GM23338 (cell line): Measurements from ENCODE around the gene ERN1.

Source experiments
- CREB1 ChIP-seq: fragments of 250-450 bp; sonication (Bioruptor Pico); IDR thresholded peaks from 2 replicates; pipeline ENCODE4 v1.5.0; 2020; ENCODE audit warnings: low read depth, mild to moderate bottlenecking, moderate library complexity
- EZH2 ChIP-seq: fragments of 200-600 bp; sonication (generic); IDR thresholded peaks from one replicate; pipeline ENCODE4 v1.8.0; 2017; ENCODE audit warnings: antibody characterized with exemption, mild to moderate bottlenecking, low read depth; ENCODE audit not compliant: unreplicated experiment
- EZH2phosphoT487 ChIP-seq: fragments of 200-600 bp; sonication (generic); IDR thresholded peaks from one replicate; pipeline ENCODE4 v1.8.1; 2018; ENCODE audit warnings: antibody characterized with exemption; ENCODE audit not compliant: unreplicated experiment
- JUNB ChIP-seq: IDR thresholded peaks from one replicate; pipeline ENCODE4 v1.6.1; 2016; ENCODE audit warnings: antibody characterized with exemption; ENCODE audit not compliant: unreplicated experiment
- NANOG ChIP-seq: IDR thresholded peaks from 2 replicates; pipeline ENCODE4 v1.6.1; 2016; ENCODE audit warnings: antibody characterized with exemption, borderline replicate concordance
- POLR2AphosphoS5 ChIP-seq: IDR thresholded peaks from 2 replicates; pipeline ENCODE4 v1.6.1; 2016; ENCODE audit warnings: antibody characterized with exemption, low read depth
- STAT1 ChIP-seq: IDR thresholded peaks from one replicate; pipeline ENCODE4 v1.6.1; 2016; ENCODE audit warnings: antibody characterized with exemption; ENCODE audit not compliant: unreplicated experiment
- ZNF114 ChIP-seq: fragments of 250-450 bp; sonication (Bioruptor Pico); IDR thresholded peaks from 2 replicates; pipeline ENCODE4 v1.5.0; 2020; ENCODE audit warnings: mild to moderate bottlenecking, moderate library complexity
- ZNF331 ChIP-seq: fragments of 250-450 bp; sonication (Bioruptor Pico); IDR thresholded peaks from 2 replicates; pipeline ENCODE4 v1.5.0; 2020; ENCODE audit warnings: low read depth, mild to moderate bottlenecking, moderate library complexity
- TF ChIP-seq, protein P1 (sequence below), 2 experiments: fragments of 200-600 bp in 1 of 2; sonication (generic) in 1 of 2; conservative IDR thresholded peaks; 2 replicates each; pipeline versions ENCODE4 v1.5.1 to v1.6.1; 2016 to 2017; ENCODE audit warnings: antibody characterized with exemption in 2 of 2, low read depth in 2 of 2, mild to moderate bottlenecking in 2 of 2, moderate library complexity in 1 of 2
- TF ChIP-seq, protein P2 (sequence below): IDR thresholded peaks from one replicate; pipeline ENCODE4 v1.6.1; 2018; ENCODE audit warnings: antibody characterized with exemption; ENCODE audit not compliant: unreplicated experiment
- TF ChIP-seq, protein P3 (sequence below): IDR thresholded peaks from 2 replicates; pipeline ENCODE4 v1.6.1; 2016; ENCODE audit warnings: antibody characterized with exemption
- TF ChIP-seq, protein P4 (sequence below): fragments of 250-450 bp; sonication (Bioruptor Pico); IDR thresholded peaks from 2 replicates; pipeline ENCODE4 v1.5.0; 2020; ENCODE audit warnings: mild to moderate bottlenecking, moderate library complexity

DNA sequence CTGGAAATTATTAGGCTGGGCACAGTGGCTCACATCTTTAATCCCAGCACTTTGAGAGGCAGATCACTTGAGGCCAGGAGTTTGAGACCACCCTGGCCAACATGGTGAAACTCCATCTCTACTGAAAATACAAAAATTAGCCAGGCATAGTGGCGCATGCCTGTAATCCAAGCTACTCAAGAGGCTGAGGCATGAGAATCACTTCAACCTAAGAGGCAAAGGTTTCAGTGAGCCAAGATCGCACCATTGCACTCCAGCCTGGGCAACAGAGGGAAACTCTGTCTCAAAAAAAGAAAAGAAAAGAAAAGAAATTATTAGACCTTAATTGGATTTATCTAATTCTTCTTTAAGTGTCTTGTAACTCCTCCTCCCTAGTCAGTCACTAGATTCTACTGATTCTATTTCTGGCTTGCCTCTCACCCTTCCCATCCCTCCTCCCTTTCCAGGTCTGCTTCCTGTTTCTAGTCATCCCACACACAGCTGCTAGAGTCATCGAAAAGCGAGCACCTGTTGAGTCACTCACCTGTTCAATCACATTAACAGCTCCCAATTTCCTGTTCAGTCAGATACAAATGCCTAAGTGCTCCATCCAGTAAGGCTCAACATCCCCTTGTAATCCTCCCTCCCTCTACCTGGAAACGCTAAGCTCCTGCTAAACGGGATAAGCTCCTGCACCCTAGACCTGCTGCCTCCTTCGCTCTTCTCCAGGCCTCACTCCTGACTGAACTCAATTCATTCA, 34.6 kb downstream of the ERN1 start:
- TF ChIP-seq, protein P1, sequence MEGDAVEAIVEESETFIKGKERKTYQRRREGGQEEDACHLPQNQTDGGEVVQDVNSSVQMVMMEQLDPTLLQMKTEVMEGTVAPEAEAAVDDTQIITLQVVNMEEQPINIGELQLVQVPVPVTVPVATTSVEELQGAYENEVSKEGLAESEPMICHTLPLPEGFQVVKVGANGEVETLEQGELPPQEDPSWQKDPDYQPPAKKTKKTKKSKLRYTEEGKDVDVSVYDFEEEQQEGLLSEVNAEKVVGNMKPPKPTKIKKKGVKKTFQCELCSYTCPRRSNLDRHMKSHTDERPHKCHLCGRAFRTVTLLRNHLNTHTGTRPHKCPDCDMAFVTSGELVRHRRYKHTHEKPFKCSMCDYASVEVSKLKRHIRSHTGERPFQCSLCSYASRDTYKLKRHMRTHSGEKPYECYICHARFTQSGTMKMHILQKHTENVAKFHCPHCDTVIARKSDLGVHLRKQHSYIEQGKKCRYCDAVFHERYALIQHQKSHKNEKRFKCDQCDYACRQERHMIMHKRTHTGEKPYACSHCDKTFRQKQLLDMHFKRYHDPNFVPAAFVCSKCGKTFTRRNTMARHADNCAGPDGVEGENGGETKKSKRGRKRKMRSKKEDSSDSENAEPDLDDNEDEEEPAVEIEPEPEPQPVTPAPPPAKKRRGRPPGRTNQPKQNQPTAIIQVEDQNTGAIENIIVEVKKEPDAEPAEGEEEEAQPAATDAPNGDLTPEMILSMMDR (conservative IDR thresholded peaks at IDR 0.05; ENCODE audit: low read depth in 2 of 2) = no peak
- no peak for TF ChIP-seq EZH2
- TF ChIP-seq EZH2phosphoT487 = no peak
- TF ChIP-seq CREB1 (CRISPR knock-in tag) = no peak
- TF ChIP-seq, protein P2, sequence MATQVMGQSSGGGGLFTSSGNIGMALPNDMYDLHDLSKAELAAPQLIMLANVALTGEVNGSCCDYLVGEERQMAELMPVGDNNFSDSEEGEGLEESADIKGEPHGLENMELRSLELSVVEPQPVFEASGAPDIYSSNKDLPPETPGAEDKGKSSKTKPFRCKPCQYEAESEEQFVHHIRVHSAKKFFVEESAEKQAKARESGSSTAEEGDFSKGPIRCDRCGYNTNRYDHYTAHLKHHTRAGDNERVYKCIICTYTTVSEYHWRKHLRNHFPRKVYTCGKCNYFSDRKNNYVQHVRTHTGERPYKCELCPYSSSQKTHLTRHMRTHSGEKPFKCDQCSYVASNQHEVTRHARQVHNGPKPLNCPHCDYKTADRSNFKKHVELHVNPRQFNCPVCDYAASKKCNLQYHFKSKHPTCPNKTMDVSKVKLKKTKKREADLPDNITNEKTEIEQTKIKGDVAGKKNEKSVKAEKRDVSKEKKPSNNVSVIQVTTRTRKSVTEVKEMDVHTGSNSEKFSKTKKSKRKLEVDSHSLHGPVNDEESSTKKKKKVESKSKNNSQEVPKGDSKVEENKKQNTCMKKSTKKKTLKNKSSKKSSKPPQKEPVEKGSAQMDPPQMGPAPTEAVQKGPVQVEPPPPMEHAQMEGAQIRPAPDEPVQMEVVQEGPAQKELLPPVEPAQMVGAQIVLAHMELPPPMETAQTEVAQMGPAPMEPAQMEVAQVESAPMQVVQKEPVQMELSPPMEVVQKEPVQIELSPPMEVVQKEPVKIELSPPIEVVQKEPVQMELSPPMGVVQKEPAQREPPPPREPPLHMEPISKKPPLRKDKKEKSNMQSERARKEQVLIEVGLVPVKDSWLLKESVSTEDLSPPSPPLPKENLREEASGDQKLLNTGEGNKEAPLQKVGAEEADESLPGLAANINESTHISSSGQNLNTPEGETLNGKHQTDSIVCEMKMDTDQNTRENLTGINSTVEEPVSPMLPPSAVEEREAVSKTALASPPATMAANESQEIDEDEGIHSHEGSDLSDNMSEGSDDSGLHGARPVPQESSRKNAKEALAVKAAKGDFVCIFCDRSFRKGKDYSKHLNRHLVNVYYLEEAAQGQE = no peak
- TF ChIP-seq ZNF114 (CRISPR knock-in tag) = no peak
- no peak for TF ChIP-seq POLR2AphosphoS5
- TF ChIP-seq, protein P3, sequence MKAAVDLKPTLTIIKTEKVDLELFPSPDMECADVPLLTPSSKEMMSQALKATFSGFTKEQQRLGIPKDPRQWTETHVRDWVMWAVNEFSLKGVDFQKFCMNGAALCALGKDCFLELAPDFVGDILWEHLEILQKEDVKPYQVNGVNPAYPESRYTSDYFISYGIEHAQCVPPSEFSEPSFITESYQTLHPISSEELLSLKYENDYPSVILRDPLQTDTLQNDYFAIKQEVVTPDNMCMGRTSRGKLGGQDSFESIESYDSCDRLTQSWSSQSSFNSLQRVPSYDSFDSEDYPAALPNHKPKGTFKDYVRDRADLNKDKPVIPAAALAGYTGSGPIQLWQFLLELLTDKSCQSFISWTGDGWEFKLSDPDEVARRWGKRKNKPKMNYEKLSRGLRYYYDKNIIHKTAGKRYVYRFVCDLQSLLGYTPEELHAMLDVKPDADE = no peak
- TF ChIP-seq JUNB = no peak
- TF ChIP-seq ZNF331 (CRISPR knock-in tag) = no peak
- no peak for TF ChIP-seq NANOG
- TF ChIP-seq STAT1 = no peak
- TF ChIP-seq, protein P4, sequence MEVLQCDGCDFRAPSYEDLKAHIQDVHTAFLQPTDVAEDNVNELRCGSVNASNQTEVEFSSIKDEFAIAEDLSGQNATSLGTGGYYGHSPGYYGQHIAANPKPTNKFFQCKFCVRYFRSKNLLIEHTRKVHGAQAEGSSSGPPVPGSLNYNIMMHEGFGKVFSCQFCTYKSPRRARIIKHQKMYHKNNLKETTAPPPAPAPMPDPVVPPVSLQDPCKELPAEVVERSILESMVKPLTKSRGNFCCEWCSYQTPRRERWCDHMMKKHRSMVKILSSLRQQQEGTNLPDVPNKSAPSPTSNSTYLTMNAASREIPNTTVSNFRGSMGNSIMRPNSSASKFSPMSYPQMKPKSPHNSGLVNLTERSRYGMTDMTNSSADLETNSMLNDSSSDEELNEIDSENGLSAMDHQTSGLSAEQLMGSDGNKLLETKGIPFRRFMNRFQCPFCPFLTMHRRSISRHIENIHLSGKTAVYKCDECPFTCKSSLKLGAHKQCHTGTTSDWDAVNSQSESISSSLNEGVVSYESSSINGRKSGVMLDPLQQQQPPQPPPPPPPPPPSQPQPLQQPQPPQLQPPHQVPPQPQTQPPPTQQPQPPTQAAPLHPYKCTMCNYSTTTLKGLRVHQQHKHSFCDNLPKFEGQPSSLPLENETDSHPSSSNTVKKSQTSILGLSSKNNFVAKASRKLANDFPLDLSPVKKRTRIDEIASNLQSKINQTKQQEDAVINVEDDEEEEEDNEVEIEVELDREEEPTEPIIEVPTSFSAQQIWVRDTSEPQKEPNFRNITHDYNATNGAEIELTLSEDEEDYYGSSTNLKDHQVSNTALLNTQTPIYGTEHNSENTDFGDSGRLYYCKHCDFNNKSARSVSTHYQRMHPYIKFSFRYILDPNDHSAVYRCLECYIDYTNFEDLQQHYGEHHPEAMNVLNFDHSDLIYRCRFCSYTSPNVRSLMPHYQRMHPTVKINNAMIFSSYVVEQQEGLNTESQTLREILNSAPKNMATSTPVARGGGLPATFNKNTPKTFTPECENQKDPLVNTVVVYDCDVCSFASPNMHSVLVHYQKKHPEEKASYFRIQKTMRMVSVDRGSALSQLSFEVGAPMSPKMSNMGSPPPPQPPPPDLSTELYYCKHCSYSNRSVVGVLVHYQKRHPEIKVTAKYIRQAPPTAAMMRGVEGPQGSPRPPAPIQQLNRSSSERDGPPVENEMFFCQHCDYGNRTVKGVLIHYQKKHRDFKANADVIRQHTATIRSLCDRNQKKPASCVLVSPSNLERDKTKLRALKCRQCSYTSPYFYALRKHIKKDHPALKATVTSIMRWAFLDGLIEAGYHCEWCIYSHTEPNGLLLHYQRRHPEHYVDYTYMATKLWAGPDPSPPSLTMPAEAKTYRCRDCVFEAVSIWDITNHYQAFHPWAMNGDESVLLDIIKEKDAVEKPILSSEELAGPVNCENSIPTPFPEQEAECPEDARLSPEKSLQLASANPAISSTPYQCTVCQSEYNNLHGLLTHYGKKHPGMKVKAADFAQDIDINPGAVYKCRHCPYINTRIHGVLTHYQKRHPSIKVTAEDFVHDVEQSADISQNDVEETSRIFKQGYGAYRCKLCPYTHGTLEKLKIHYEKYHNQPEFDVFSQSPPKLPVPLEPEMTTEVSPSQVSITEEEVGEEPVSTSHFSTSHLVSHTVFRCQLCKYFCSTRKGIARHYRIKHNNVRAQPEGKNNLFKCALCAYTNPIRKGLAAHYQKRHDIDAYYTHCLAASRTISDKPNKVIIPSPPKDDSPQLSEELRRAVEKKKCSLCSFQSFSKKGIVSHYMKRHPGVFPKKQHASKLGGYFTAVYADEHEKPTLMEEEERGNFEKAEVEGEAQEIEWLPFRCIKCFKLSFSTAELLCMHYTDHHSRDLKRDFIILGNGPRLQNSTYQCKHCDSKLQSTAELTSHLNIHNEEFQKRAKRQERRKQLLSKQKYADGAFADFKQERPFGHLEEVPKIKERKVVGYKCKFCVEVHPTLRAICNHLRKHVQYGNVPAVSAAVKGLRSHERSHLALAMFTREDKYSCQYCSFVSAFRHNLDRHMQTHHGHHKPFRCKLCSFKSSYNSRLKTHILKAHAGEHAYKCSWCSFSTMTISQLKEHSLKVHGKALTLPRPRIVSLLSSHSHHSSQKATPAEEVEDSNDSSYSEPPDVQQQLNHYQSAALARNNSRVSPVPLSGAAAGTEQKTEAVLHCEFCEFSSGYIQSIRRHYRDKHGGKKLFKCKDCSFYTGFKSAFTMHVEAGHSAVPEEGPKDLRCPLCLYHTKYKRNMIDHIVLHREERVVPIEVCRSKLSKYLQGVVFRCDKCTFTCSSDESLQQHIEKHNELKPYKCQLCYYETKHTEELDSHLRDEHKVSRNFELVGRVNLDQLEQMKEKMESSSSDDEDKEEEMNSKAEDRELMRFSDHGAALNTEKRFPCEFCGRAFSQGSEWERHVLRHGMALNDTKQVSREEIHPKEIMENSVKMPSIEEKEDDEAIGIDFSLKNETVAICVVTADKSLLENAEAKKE = no peak
